Measurements from ENCODE around the gene ZNF500.

ZNF500 gene

DNA sequence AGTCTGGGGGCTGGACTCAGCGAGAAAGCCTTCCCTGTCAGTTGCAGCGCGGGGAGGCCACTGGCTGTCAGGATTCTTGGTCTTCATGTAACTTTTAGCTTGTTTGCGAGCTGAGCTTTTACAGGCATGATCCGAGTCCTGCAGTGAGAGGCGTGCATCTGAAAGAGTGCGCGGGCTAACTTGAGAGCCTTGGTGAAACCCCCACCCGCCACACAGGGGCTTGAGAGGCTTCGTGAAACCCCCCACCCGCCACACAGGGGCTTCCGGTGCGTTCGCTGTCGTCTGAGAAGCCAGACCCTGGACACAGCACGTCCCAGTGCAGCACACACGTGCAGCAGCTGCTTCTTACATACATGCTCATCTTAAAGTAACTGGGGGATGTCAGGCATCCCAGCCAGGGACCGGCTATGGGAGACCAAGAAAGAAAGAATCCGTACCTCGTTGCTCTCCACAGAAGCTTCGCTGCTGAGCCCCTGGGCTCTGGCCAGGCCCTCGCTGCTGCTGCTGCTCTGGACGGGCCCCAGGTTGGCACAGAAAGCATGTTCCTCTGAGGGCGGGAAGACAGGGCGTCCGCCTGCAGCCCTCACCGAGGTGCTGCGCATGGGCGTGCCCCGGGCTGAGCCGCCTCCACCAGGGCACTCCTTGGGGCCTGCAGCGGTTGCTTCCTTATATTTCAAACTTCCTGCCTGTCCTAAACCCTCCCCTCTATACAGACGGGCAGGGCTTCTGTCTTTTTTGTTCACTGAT, 65.8 kb downstream of the ZNF500 start:
- Histone ChIP-seq H3K9ac (ENCODE audit: low read length) (no peak overlapping the region), H3K9me3 (ENCODE audit: control insufficient read depth, low read length) (no peaks in the 10 kb centered on the region), H3K27me3 (ENCODE audit: control insufficient read depth in 1 of 2, insufficient read depth in 1 of 2, low read length in 2 of 2) (no peaks in the 10 kb centered on the region), H3K14ac (ENCODE audit: low read length in 2 of 2) (no peak overlapping the region), H3K27ac (ENCODE audit: low read length, poor library complexity, severe bottlenecking) (no peak overlapping the region), H3K18ac (ENCODE audit: low read depth in 1 of 2, low read length in 2 of 2) (no peak overlapping the region), H3K4me3 (ENCODE audit: insufficient read depth in 1 of 2, low read depth in 1 of 2, low read length in 2 of 2) (no peak overlapping the region), H3K23ac (ENCODE audit: low read length in 2 of 2) (no peak overlapping the region), H2BK15ac (ENCODE audit: low read depth, poor library complexity, severe bottlenecking) (no peak overlapping the region), H2AFZ (ENCODE audit: low read depth, low read length) (no peak overlapping the region), H4K8ac (ENCODE audit: low read length) (no peak overlapping the region), H2AK5ac (ENCODE audit: low read length, severe bottlenecking) (no peak overlapping the region), H2BK12ac (ENCODE audit: low read length in 2 of 2) (no peak overlapping the region), H2BK5ac (ENCODE audit: low read depth, low read length, poor library complexity, severe bottlenecking) (no peak overlapping the region), H3K4ac (ENCODE audit: low read depth in 1 of 2, low read length in 2 of 2) (no peak overlapping the region), H3K4me2 (ENCODE audit: low read length, poor library complexity, severe bottlenecking) (no peak overlapping the region), H3K4me1 (ENCODE audit: control insufficient read depth, insufficient read depth, low read depth, low read length) (peaks cover 14% of the 10 kb centered on the region), H3K36me3 (ENCODE audit: control insufficient read depth in 1 of 2, insufficient read depth in 2 of 2, low read depth in 1 of 2, low read length in 2 of 2) (peaks cover 80 to 82% of the 10 kb centered on the region in 2 experiments), H3K79me1 (replicated peaks; ENCODE audit: low read length, poor library complexity, severe bottlenecking) (peaks cover 24% of the 10 kb centered on the region), H4K91ac (ENCODE audit: low read length) (no peak overlapping the region), H2BK120ac (ENCODE audit: low read depth, low read length) (no peak overlapping the region)
- no peak for DNase-seq
- 95% methylated on average over 33 of the region's 33 CpGs for WGBS

- Histone ChIP-seq H3K14ac (ENCODE audit: low read length in 2 of 2) (no peak overlapping the region), H2BK15ac (ENCODE audit: low read depth, poor library complexity, severe bottlenecking) (no peak overlapping the region), H3K9me3 (ENCODE audit: control insufficient read depth, low read length) (no peaks in the 10 kb centered on the region), H4K91ac (ENCODE audit: low read length) (no peak overlapping the region), H3K27me3 (ENCODE audit: control insufficient read depth in 1 of 2, insufficient read depth in 1 of 2, low read length in 2 of 2) (no peaks in the 10 kb centered on the region), H3K18ac (ENCODE audit: low read depth in 1 of 2, low read length in 2 of 2) (no peak overlapping the region), H3K9ac (ENCODE audit: low read length) (no peak overlapping the region), H2AK5ac (ENCODE audit: low read length, severe bottlenecking) (no peak overlapping the region), H3K23ac (ENCODE audit: low read length in 2 of 2) (no peak overlapping the region), H3K4me1 (ENCODE audit: control insufficient read depth, insufficient read depth, low read depth, low read length) (peaks cover 18% of the 10 kb centered on the region), H2BK120ac (ENCODE audit: low read depth, low read length) (no peak overlapping the region), H3K36me3 (ENCODE audit: control insufficient read depth in 1 of 2, insufficient read depth in 2 of 2, low read depth in 1 of 2, low read length in 2 of 2) (peaks cover 85 to 87% of the 10 kb centered on the region in 2 experiments), H3K27ac (ENCODE audit: low read length, poor library complexity, severe bottlenecking) (no peak overlapping the region), H2AFZ (ENCODE audit: low read depth, low read length) (no peak overlapping the region), H2BK12ac (ENCODE audit: low read length in 2 of 2) (no peak overlapping the region), H4K8ac (ENCODE audit: low read length) (no peak overlapping the region), H3K4ac (ENCODE audit: low read depth in 1 of 2, low read length in 2 of 2) (no peak overlapping the region), H2BK5ac (ENCODE audit: low read depth, low read length, poor library complexity, severe bottlenecking) (no peak overlapping the region), H3K4me2 (ENCODE audit: low read length, poor library complexity, severe bottlenecking) (no peak overlapping the region), H3K4me3 (ENCODE audit: insufficient read depth in 1 of 2, low read depth in 1 of 2, low read length in 2 of 2) (no peak overlapping the region), H3K79me1 (replicated peaks; ENCODE audit: low read length, poor library complexity, severe bottlenecking) (peaks cover 28% of the 10 kb centered on the region)
- DNase-seq = no peak
- WGBS = 98% methylated on average over 13 of the region's 13 CpGs
These were observed 66.5 kb downstream of the ZNF500 start for GRCh38 chr16:4700380-4700996.

DNA sequence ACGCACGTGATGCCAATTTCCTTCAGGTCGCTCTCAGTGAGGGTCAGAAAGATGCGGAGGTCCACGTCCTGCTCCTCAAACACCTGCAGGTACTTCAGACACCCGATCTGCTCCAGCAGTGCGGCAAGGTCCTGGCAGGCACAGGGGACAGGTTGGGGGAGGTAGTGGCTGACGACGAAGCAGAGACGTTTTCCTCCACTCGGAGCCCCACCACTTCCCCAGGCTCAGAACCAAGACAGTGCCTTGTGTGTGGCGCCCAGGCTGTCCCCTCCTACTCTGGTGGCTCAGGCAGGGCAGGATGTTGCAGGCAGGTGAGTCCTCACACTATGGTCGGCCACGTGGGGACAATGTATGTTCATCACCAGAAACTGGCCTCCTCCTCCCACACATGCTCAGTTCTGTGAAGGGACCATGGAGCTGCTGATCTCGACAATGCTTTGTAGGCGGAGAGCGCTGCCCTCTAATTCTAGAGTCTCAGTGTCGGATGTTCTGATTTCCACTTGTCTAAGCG, 67.9 kb downstream of the ZNF500 start:
- no peak for DNase-seq
- Histone ChIP-seq H2AK5ac (ENCODE audit: low read length, severe bottlenecking) (no peak overlapping the region), H3K4ac (ENCODE audit: low read depth in 1 of 2, low read length in 2 of 2) (no peak overlapping the region), H3K9me3 (ENCODE audit: control insufficient read depth, low read length) (no peaks in the 10 kb centered on the region), H3K79me1 (replicated peaks; ENCODE audit: low read length, poor library complexity, severe bottlenecking) (peaks cover 21% of the 10 kb centered on the region), H3K4me1 (ENCODE audit: control insufficient read depth, insufficient read depth, low read depth, low read length) (peaks cover 28% of the 10 kb centered on the region), H3K27ac (ENCODE audit: low read length, poor library complexity, severe bottlenecking) (no peak overlapping the region), H3K4me3 (ENCODE audit: insufficient read depth in 1 of 2, low read depth in 1 of 2, low read length in 2 of 2) (no peak overlapping the region), H3K27me3 (ENCODE audit: control insufficient read depth in 1 of 2, insufficient read depth in 1 of 2, low read length in 2 of 2) (no peaks in the 10 kb centered on the region), H3K4me2 (ENCODE audit: low read length, poor library complexity, severe bottlenecking) (no peak overlapping the region), H3K14ac (ENCODE audit: low read length in 2 of 2) (no peak overlapping the region), H2BK12ac (ENCODE audit: low read length in 2 of 2) (no peak overlapping the region), H3K9ac (ENCODE audit: low read length) (no peak overlapping the region), H3K36me3 (ENCODE audit: control insufficient read depth in 1 of 2, insufficient read depth in 2 of 2, low read depth in 1 of 2, low read length in 2 of 2) (peaks cover 79 to 81% of the 10 kb centered on the region in 2 experiments), H4K91ac (ENCODE audit: low read length) (no peak overlapping the region), H3K18ac (ENCODE audit: low read depth in 1 of 2, low read length in 2 of 2) (no peak overlapping the region), H3K23ac (ENCODE audit: low read length in 2 of 2) (no peak overlapping the region), H2BK120ac (ENCODE audit: low read depth, low read length) (no peak overlapping the region), H2BK5ac (ENCODE audit: low read depth, low read length, poor library complexity, severe bottlenecking) (no peak overlapping the region), H2BK15ac (ENCODE audit: low read depth, poor library complexity, severe bottlenecking) (no peak overlapping the region), H4K8ac (ENCODE audit: low read length) (no peak overlapping the region), H2AFZ (ENCODE audit: low read depth, low read length) (no peak overlapping the region)
- WGBS = 94% methylated on average over 19 of the region's 19 CpGs

GRCh38 chr16:4698321-4699045, 68.5 kb downstream of the ZNF500 start:
- Histone ChIP-seq H2AFZ (ENCODE audit: low read depth, low read length) (no peak overlapping the region), H3K4me3 (ENCODE audit: insufficient read depth in 1 of 2, low read depth in 1 of 2, low read length in 2 of 2) (no peak overlapping the region), H3K18ac (ENCODE audit: low read depth in 1 of 2, low read length in 2 of 2) (no peak overlapping the region), H2AK5ac (ENCODE audit: low read length, severe bottlenecking) (no peak overlapping the region), H2BK12ac (ENCODE audit: low read length in 2 of 2) (no peak overlapping the region), H2BK120ac (ENCODE audit: low read depth, low read length) (no peak overlapping the region), H3K9ac (ENCODE audit: low read length) (no peak overlapping the region), H3K27me3 (ENCODE audit: control insufficient read depth in 1 of 2, insufficient read depth in 1 of 2, low read length in 2 of 2) (no peaks in the 10 kb centered on the region), H3K4ac (ENCODE audit: low read depth in 1 of 2, low read length in 2 of 2) (no peak overlapping the region), H3K79me1 (replicated peaks; ENCODE audit: low read length, poor library complexity, severe bottlenecking) (peaks cover 17% of the 10 kb centered on the region), H3K14ac (ENCODE audit: low read length in 2 of 2) (no peak overlapping the region), H3K27ac (ENCODE audit: low read length, poor library complexity, severe bottlenecking) (no peak overlapping the region), H3K23ac (ENCODE audit: low read length in 2 of 2) (no peak overlapping the region), H4K91ac (ENCODE audit: low read length) (no peak overlapping the region), H3K9me3 (ENCODE audit: control insufficient read depth, low read length) (no peaks in the 10 kb centered on the region), H2BK5ac (ENCODE audit: low read depth, low read length, poor library complexity, severe bottlenecking) (no peak overlapping the region), H3K36me3 (ENCODE audit: control insufficient read depth in 1 of 2, insufficient read depth in 2 of 2, low read depth in 1 of 2, low read length in 2 of 2) (peaks cover 74 to 77% of the 10 kb centered on the region in 2 experiments), H2BK15ac (ENCODE audit: low read depth, poor library complexity, severe bottlenecking) (no peak overlapping the region), H3K4me1 (ENCODE audit: control insufficient read depth, insufficient read depth, low read depth, low read length) (peaks cover 28% of the 10 kb centered on the region), H4K8ac (ENCODE audit: low read length) (no peak overlapping the region), H3K4me2 (ENCODE audit: low read length, poor library complexity, severe bottlenecking) (no peak overlapping the region)
- no peak for DNase-seq
- 97% methylated on average over 36 of the region's 36 CpGs for WGBS
